GM12891 (cell line): Measurements from ENCODE around the gene BMPR1A.

Experiments
- POLR2A ChIP-seq: IDR thresholded peaks from 2 replicates; pipeline ENCODE4 v1.6.1; 2011; ENCODE audit warnings: low read depth, low read length, control low read depth
- TAF1 ChIP-seq: IDR thresholded peaks from 2 replicates; pipeline ENCODE4 v1.6.1; 2011; ENCODE audit warnings: low read depth, low read length, control low read depth

- TF ChIP-seq POLR2A: no peak
- TF ChIP-seq TAF1: no peak
Observed at GRCh38 chr10:86763404-86763803, 7.0 kb downstream of the BMPR1A start.
